GM18868 (cell line): Measurements from ENCODE around the gene TUBA1A.
"Not testable (repeated sequence)": the region's sequence is repeated elsewhere in the genome, so short reads cannot be mapped to it uniquely, and the experiment has no call there.

Experiments used
- ATAC-seq: cut with Tn5 transposase; IDR thresholded peaks from one replicate; pipeline ENCODE4 v1.9.1; 2021; ENCODE audit warnings: mild to moderate bottlenecking, moderate library complexity; ENCODE audit not compliant: unreplicated experiment

Gene TUBA1A

GRCh38 chr12:49201595-49202295, 12.9 kb upstream of the TUBA1A start:
- no peak for ATAC-seq

DNA sequence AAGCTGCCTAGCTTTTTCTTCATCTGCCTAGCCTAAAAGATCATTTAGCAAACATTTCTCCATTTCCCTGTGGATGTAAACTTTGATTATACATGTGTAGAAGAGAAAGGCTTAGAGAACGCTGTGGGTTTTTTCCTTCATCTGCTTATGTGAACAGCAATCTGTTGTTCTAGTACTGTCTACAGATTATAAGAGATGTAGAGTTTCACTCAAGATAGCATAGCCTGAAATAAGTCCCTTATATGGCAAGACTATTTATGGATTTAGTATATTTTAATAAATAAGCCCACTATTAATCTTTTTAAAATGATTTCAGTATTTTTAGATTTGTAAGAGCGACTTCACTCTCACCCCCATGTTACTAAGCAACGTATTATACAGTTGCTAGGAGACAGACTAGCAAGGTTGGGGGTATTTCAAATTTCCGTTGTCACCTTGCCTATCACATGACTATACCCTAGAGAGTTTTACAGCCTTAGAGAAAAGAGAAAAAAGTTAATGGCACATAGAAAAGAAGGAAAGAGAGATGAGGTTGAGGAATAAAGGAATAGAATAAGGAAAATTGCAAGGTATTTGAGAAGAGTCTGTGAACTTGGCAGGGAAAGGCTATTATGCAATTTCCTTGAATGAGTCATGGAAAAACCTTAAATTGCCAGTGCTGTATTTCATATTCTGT, 12.2 kb upstream of the TUBA1A start:
- peak; percentile 78 for ATAC-seq

DNA sequence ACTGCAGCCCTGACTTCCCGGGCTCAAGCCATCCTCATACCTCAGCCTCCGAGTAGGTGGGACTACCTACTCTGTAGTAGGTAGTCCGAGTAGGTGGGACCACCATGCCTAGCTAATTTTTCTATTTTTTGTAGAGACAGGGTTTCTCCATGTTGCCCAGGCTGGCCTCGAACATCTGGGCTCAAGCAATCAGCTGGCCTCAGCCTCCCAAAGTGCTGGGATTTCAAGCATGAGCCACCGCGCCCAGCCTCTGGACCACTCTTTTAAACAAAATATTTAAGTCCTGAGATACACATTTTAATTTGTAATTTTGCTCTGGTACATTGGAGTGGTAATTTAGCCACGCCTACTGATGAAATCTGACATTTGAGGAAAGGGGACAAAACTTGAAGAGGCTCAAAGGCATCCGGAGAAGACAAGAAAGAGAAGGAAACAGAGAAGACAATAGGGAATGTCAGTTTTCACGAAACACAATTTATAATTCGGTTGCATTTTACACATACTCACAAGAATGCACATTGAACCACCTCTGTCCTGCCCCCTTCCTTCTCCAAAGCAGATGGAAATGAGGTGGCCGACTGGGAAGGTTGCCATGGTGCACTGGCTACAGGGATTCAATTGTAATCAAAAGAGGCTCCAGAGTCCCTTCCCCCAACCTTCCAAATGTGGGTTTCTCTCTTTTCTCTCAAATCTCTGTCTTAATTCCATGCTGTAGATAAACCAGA, 9.7 kb upstream of the TUBA1A start:
- no peak for ATAC-seq

DNA sequence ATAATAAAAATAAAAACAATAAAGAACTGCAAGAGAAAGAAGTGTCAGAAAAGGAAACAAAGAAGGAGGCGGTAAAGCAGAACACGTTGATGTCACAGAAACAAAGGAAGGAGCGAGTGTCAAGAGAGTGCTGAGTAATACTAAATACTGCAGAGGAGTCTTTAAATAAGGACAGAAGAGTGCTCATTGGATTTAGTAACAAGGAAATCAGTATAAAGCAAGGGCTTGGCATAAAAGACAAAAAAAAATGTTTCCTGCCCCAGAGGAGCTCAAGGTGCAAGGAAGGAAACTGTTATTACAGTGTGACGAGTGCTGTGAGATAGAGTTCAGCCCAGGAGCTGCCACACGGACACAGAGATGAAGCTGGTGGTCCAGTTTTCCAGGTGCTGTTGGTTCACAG, 8.4 kb upstream of the TUBA1A start:
- ATAC-seq: no peak

DNA sequence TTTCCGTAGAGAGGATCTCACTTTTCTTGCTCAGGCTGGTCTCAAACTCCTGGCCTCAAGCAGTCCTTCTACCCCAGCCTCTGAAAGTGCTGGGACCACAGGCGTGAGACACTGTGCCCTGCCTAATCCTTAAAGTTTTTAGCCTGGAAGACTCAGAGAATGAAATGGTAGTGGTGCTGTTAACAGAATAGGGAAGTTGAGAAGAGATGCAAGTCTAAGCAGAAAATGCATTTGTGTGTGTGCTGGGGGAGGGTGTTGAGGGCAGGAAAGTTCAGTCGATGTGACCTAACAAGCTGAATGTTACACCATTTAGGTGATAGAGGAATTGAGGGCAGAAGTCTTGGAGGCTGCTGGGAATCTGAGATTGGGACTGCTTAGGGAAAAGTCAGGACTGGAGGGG, 6.9 kb upstream of the TUBA1A start:
- no peak for ATAC-seq

- not testable (repeated sequence) for ATAC-seq
These were observed 4.9 kb upstream of the TUBA1A start for GRCh38 chr12:49193746-49194145.

GRCh38 chr12:49191498-49191897, 2.6 kb upstream of the TUBA1A start:
- ATAC-seq: not testable (repeated sequence)

DNA sequence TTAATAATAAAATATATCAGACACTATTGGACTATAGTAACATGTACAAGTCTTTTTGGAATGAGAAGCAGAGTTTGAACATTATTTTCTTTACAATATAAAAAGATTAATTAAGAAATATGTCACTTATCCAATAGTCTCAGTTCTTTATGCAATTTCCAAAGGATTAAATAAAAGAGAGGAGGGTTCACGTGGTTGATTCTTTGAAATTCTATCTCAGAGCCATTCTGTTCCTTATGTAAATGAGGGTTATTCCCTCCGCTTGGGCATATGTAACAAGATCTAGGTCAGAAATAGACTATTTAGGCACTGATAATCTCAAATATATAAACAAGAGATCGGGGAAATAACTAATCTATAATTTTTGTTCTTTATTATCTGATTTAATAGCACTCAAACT, 2.1 kb upstream of the TUBA1A start:
- no peak for ATAC-seq

- ATAC-seq: no peak
These were observed 1.1 kb upstream of the TUBA1A start for GRCh38 chr12:49189731-49190716.

- ATAC-seq: peak; percentile 34
These were observed 522 bp downstream of the TUBA1A start for GRCh38 chr12:49188201-49188915.

DNA sequence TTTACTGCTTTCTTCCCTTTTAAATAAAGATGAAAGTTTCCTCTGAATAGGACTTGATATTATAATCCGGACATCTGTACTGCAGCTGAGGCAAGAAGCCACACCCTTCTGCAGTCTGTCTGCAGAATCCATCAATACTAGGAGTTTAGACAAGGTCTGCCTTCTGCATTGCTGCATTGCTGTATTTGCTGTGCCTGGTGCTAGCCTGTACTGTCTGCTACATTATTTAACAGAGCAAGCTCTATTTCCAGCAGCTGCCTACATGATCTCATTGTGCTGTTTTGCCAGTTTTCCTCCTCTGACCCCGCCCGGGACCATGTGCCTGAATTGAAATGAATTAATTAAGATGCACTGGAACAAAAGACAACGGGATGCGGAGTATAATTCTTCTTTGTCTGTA, 1.7 kb downstream of the TUBA1A start:
- ATAC-seq: no peak

- not testable (repeated sequence) for ATAC-seq
These were observed 2.6 kb downstream of the TUBA1A start for GRCh38 chr12:49186307-49186706.

- ATAC-seq: not testable (repeated sequence)
These were observed 4.2 kb downstream of the TUBA1A start for GRCh38 chr12:49184697-49185096.

GRCh38 chr12:49183214-49183950, 5.5 kb downstream of the TUBA1A start:
- not testable (repeated sequence) for ATAC-seq

GRCh38 chr12:49174218-49174617, 14.7 kb downstream of the TUBA1A start:
- ATAC-seq: no peak

DNA sequence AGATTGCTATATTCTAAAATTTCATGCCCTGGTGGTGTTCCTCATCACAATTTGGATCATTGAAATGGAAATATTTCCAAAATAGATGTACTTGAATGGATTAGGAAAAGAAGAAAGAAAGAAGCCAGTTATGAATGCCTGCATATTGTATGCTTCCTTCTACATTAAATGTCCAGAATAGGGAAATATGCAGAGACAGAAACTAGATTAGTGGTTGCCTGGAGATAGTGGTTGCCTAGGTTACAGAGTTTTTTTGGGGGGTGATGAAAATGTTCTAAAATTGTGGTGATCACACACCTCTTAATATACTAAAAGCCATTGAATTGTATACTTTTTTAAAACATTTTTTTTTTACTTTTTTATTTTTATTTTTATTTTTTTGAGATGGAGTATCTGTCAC, 18.0 kb downstream of the TUBA1A start:
- no peak for ATAC-seq

- no peak for ATAC-seq
These were observed 23.8 kb downstream of the TUBA1A start for GRCh38 chr12:49165114-49165513.

DNA sequence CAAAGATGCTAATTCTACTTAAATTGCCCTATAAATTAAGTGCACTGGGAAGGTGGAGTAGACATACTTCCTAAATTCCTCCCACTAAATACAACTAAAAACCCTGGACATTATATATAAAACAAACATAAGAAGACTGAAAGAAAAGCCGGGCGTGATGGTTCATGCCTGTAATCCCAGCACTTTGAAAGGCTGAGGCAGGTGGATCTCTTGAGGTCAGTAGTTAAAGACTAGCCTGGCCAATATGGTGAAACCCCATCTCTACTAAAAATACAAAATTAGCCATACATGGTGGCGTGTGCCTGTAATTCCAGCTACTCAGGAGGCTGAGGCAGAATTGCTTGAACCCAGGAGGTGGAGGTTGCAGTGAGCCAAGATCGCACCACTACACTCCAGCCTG, 27.0 kb downstream of the TUBA1A start:
- ATAC-seq: not testable (repeated sequence)

GRCh38 chr12:49161092-49161795, 27.6 kb downstream of the TUBA1A start:
- no peak for ATAC-seq
